HepG2 (cell line): ENCODE measurements around the gene PDGFB. TPM values are rescaled to one million over a fixed set of nuclear protein-coding genes. Genes with fewer than 3 reads are reported as not detected.

Source experiments
- ATAC-seq: fragments of 200-7000 bp; cut with Tn5 transposase; 3 replicates; pipeline ENCODE4 v1.9.1; 2020; ENCODE audit warnings: mild to moderate bottlenecking, moderate library complexity
- BruUV-seq: library from RNA; stranded (reverse); fragments of 400-500 nt; replicated peaks from 2 replicates; lab custom pipeline; 2021; lab: Mats Ljungman, UMichigan
- CTCF ChIA-PET: fragments of 300-600 bp; formaldehyde crosslinking; extraction: SDS; loops from one replicate; lab custom pipeline; 2021; ENCODE audit warnings: low total read pairs, inconsistent platforms, low intra/inter-chr PET ratio; lab: Yijun Ruan, JAX
- POLR2A ChIA-PET: fragments of 350-600 bp; sonication (Branson Sonifier 250); formaldehyde crosslinking; loops from one replicate; lab custom pipeline; 2020; ENCODE audit warnings: antibody characterized with exemption, inconsistent platforms; lab: Yijun Ruan, JAX
- DNase-seq: peaks from one replicate; pipeline ENCODE4 v3.0.0-alpha.2; 2015; ENCODE audit warnings: low spot score
- FAIRE-seq: peaks from 3 replicates; lab custom pipeline; 2011; peaks lifted over from hg19 to GRCh38; lab: Jason Lieb, UNC
- H2AFZ ChIP-seq: one replicate; pipeline ENCODE4 v1.6.1; 2011; ENCODE audit warnings: low read length, inconsistent platforms
- H3K27ac ChIP-seq: fragments of 300-600 bp; 3 replicates; pipeline ENCODE4 v1.8.0; 2011; ENCODE audit warnings: mixed run types, mild to moderate bottlenecking, mixed read lengths, low read length, inconsistent platforms; ENCODE audit not compliant: insufficient read depth; ENCODE audit errors: extremely low read length
- H3K27me3 ChIP-seq, 2 experiments: fragments of 200-600 bp in 1 of 2; 2 replicates in 1 of 2; 3 replicates in 1 of 2; pipeline versions ENCODE4 v1.6.0 to v1.8.0; 2011; ENCODE audit warnings: low read length in 2 of 2, mild to moderate bottlenecking in 2 of 2, moderate library complexity in 2 of 2, inconsistent platforms in 1 of 2; ENCODE audit not compliant: insufficient read depth in 2 of 2, control insufficient read depth in 1 of 2
- H3K36me3 ChIP-seq, 2 experiments: fragments of 200-600 bp in 1 of 2; replicated peaks in 1 of 2; 2 replicates in 1 of 2; 3 replicates in 1 of 2; pipeline versions ENCODE4 v1.5.1 to v1.8.0; 2011; ENCODE audit warnings: low read length in 2 of 2, inconsistent platforms in 1 of 2; ENCODE audit not compliant: insufficient read depth in 2 of 2, control insufficient read depth in 1 of 2
- H3K4me1 ChIP-seq: 2 replicates; pipeline ENCODE4 v1.5.1; 2012; ENCODE audit warnings: low read length, inconsistent platforms; ENCODE audit not compliant: insufficient read depth
- H3K4me2 ChIP-seq: 2 replicates; pipeline ENCODE4 v1.6.0; 2011; ENCODE audit warnings: low read depth, low read length, inconsistent platforms
- H3K4me3 ChIP-seq, 3 experiments: fragments of 200-600 bp in 1 of 3; sonication (generic), shearing (Covaris generic) in 1 of 3; replicated peaks in 1 of 3; 2 replicates each; pipeline ENCODE4 v1.5.1; 2011 to 2016; ENCODE audit warnings: low read length in 3 of 3, inconsistent platforms in 2 of 3, low read depth in 2 of 3, mild to moderate bottlenecking in 2 of 3, control low read depth in 1 of 3, mixed read lengths in 1 of 3; ENCODE audit not compliant: insufficient read depth in 1 of 3
- H3K79me2 ChIP-seq: one replicate; pipeline ENCODE4 v1.6.1; 2011; ENCODE audit warnings: low read length, inconsistent platforms; ENCODE audit not compliant: insufficient read depth
- H3K9ac ChIP-seq: 2 replicates; pipeline ENCODE4 v1.6.0; 2011; ENCODE audit warnings: mild to moderate bottlenecking, low read depth, low read length, inconsistent platforms; ENCODE audit not compliant: insufficient read depth
- H3K9me3 ChIP-seq: 2 replicates; pipeline ENCODE4 v1.5.1; 2012; ENCODE audit warnings: mild to moderate bottlenecking, low read length
- H4K20me1 ChIP-seq: 2 replicates; pipeline ENCODE4 v1.6.0; 2011; ENCODE audit warnings: inconsistent platforms, mild to moderate bottlenecking, low read length, moderate library complexity; ENCODE audit not compliant: insufficient read depth
- BRD4 ChIP-seq: sonication (generic); formaldehyde crosslinking; IDR thresholded peaks from 2 replicates; pipeline ENCODE4 v1.4.0; 2020; ENCODE audit warnings: missing genetic modification reagents
- ETV5 ChIP-seq: IDR thresholded peaks from 2 replicates; pipeline ENCODE4 v1.6.1; 2018; ENCODE audit warnings: missing biosample characterization, missing genetic modification reagents, inconsistent platforms, borderline replicate concordance
- KAT8 ChIP-seq: IDR thresholded peaks from 2 replicates; pipeline ENCODE4 v1.6.1; 2016; ENCODE audit warnings: missing genetic modification reagents, missing compliant biosample characterization
- KDM5B ChIP-seq: sonication (generic); formaldehyde crosslinking; IDR thresholded peaks from 2 replicates; pipeline ENCODE4 v1.4.0; 2020; ENCODE audit warnings: missing genetic modification reagents, mild to moderate bottlenecking, borderline replicate concordance
- PITX1 ChIP-seq: sonication (generic); formaldehyde crosslinking; IDR thresholded peaks from 2 replicates; pipeline ENCODE4 v1.5.1; 2020; ENCODE audit warnings: mild to moderate bottlenecking, missing genetic modification reagents
- SOX6 ChIP-seq, 2 experiments: fragments of 450-650 bp in 1 of 2; sonication (generic) in 1 of 2; formaldehyde crosslinking in 1 of 2; IDR thresholded peaks; 2 replicates each; pipeline versions ENCODE4 v1.4.0 to v1.6.1; 2017 to 2020; ENCODE audit warnings: antibody characterized with exemption in 1 of 2, mild to moderate bottlenecking in 1 of 2, missing genetic modification reagents in 1 of 2
- YEATS4 ChIP-seq: sonication (generic); formaldehyde crosslinking; IDR thresholded peaks from 2 replicates; pipeline ENCODE4 v1.4.0; 2020; ENCODE audit warnings: missing genetic modification reagents, borderline replicate concordance
- ZBTB40 ChIP-seq, 2 experiments: fragments of 450-650 bp in 1 of 2; sonication (generic) in 1 of 2; formaldehyde crosslinking in 1 of 2; IDR thresholded peaks; 2 replicates each; pipeline versions ENCODE4 v1.6.1 to v1.8.0; 2016 to 2022; ENCODE audit warnings: antibody characterized with exemption in 1 of 2, mild to moderate bottlenecking in 1 of 2, missing genetic modification reagents in 1 of 2
- ZFP37 ChIP-seq: sonication (generic); formaldehyde crosslinking; IDR thresholded peaks from 2 replicates; pipeline ENCODE4 v1.4.0; 2020; ENCODE audit warnings: missing genetic modification reagents, borderline replicate concordance
- ZNF3 ChIP-seq: IDR thresholded peaks from 2 replicates; pipeline ENCODE4 v1.7.0; 2017; ENCODE audit warnings: inconsistent platforms
- ZNF572 ChIP-seq: sonication (generic); formaldehyde crosslinking; IDR thresholded peaks from 2 replicates; pipeline ENCODE4 v1.5.1; 2020; ENCODE audit warnings: mild to moderate bottlenecking, missing genetic modification reagents
- ZNF670 ChIP-seq: sonication (generic); formaldehyde crosslinking; IDR thresholded peaks from 2 replicates; pipeline ENCODE4 v1.8.0; 2022; ENCODE audit warnings: mild to moderate bottlenecking, missing genetic modification reagents, borderline replicate concordance
- ZNF768 ChIP-seq: sonication (generic); formaldehyde crosslinking; IDR thresholded peaks from 2 replicates; pipeline ENCODE4 v1.4.0; 2020; ENCODE audit warnings: missing genetic modification reagents
- WGBS: methylation state at CpG from one replicate; pipeline ENCODE4 v1.1.6; 2017; ENCODE audit warnings: low lambda C conversion rate; 5-methylcytosine and 5-hydroxymethylcytosine counted together
- in situ Hi-C: cut with HindIII; loops from 2 replicates; pipeline ENCODE4 v1.10.0; 2017; ENCODE audit warnings: low pct_unique_long_range_greater_than_20kb; ENCODE audit not compliant: extremely low pct_ligation_motif_present
- intact Hi-C: fragments of 100-400 bp; cut with micrococcal nuclease; formaldehyde crosslinking; loops from one replicate; pipeline ENCODE4 v1.10.0; 2022; ENCODE audit not compliant: unreplicated experiment
- polyA plus RNA-seq, 8 experiments: library from polyadenylated mRNA; depleted of rRNA in 3 of 8; stranded (reverse) in 7 of 8; unstranded in 1 of 8; fragments of >200 nt; fragmentation: Illumina TruSeq in 4 of 8; extraction: Trizol in 4 of 8; gene quantifications; 2 replicates each; pipeline versions ENCODE4 v1.2.1 to v1.2.3, GENCODE V29; 2011 to 2016; ENCODE audit warnings: low read depth in 4 of 8, missing spikeins in 1 of 8, mixed read lengths in 1 of 8; ENCODE audit not compliant: insufficient read depth in 1 of 8
- total RNA-seq, 5 experiments: library from RNA; depleted of rRNA; stranded (reverse); fragments of >200 nt; fragmentation: Illumina TruSeq; extraction: Trizol; gene quantifications; 2 replicates each; pipeline ENCODE4 v1.2.3, GENCODE V29; 2016; ENCODE audit warnings: low read depth in 1 of 5

Gene PDGFB
- total and polyA plus RNA-seq, 2 of the 13 experiments (the other 11 are each of a cell fraction or from before 2014, with no cell fraction given), result 1.4 to 10.1 TPM

GRCh38 chr22:39267974-39268373, 23.2 kb upstream of the PDGFB start (continued):
- no peak for TF ChIP-seq ETV5 (CRISPR knock-in tag)

GRCh38 chr22:39266398-39267030, 21.7 kb upstream of the PDGFB start:
- Histone ChIP-seq H3K27ac (peak overlapping the region; percentile 36), H4K20me1 (no peaks in the 10 kb centered on the region), H3K36me3 (no peaks in the 10 kb centered on the region), H3K4me3 (peak overlapping the region in 2 of 3 experiments; percentile 16 to 49; a peak in 2 of 6 replicates), H3K4me1 (peaks cover 64% of the 10 kb centered on the region), H3K4me2 (peak overlapping the region; percentile 75), H3K79me2 (no peaks in the 10 kb centered on the region), H3K9me3 (no peaks in the 10 kb centered on the region; the same call in none of the 2 replicates), H3K27me3 (peaks cover 0 to 10% of the 10 kb centered on the region in 2 experiments; a peak in 2 of 5 replicates), H3K9ac (peak overlapping the region; percentile 6; the same call in 1 of the 2 replicates), H2AFZ (no peak overlapping the region)
- WGBS, result 1% methylated on average over 11 of the region's 12 CpGs
- ATAC-seq (peak; percentile 85), FAIRE-seq (peak; percentile 47), DNase-seq (peak; percentile 76)
- in situ Hi-C loops, result no loop called here
- intact Hi-C loops, result loop anchor here (5.0 kb wide), 1 partner anchor 36 kb away; no protein-coding TSS in a partner anchor
- BruUV-seq, result no TSS peak
- ChIA-PET CTCF (no interaction called here), POLR2A (interaction anchor here (0.6 kb wide), 1 partner anchor 25 kb away, joined by 3 read pairs; no protein-coding TSS in a partner anchor)
- TF ChIP-seq ZNF768 (CRISPR knock-in tag) (peak; percentile 83), ZFP37 (CRISPR knock-in tag) (0 out of 2 replicates have a peak, but pooled peaks have one; percentile 35), ZBTB40 (IDR thresholded peaks at IDR 0.05) (no peak), ZBTB40 (CRISPR knock-in tag; IDR thresholded peaks at IDR 0.05) (0 out of 2 replicates have a peak, but pooled peaks have one; percentile 26), ZNF670 (CRISPR knock-in tag) (no peak), PITX1 (CRISPR knock-in tag) (peak; percentile 69; the same call in 1 of the 2 replicates), SOX6 (IDR thresholded peaks at IDR 0.05) (no peak), SOX6 (CRISPR knock-in tag; IDR thresholded peaks at IDR 0.05) (peak; percentile 26; the same call in 1 of the 2 replicates), ZNF572 (CRISPR knock-in tag) (no peak), KAT8 (CRISPR knock-in tag) (0 out of 2 replicates have a peak, but pooled peaks have one; percentile 29), KDM5B (peak; percentile 21; the same call in 1 of the 2 replicates), ZNF3 (no peak), BRD4 (no peak), YEATS4 (0 out of 2 replicates have a peak, but pooled peaks have one; percentile 38)
